Ovary (tissue), 3 donors: ENCODE results near the gene THEM4.

Experiments used
- EP300 ChIP-seq: sonication (generic); formaldehyde crosslinking; IDR thresholded peaks from one replicate; pipeline ENCODE4 v1.6.1; 2017; ENCODE audit warnings: antibody characterized with exemption
- POLR2A ChIP-seq: fragments of 450-650 bp; IDR thresholded peaks from one replicate; pipeline ENCODE4 v1.6.1; 2017; ENCODE audit warnings: antibody characterized with exemption, mild to moderate bottlenecking, moderate library complexity
- TF ChIP-seq, protein P1 (sequence below), 3 donors: fragments of 450-650 bp in 2 of 3; fragments of 200-600 bp in 1 of 3; IDR thresholded peaks; one replicate each; pipeline versions ENCODE4 v1.5.1 to v1.8.0; 2016 to 2022; ENCODE audit warnings: antibody characterized with exemption in 3 of 3, mild to moderate bottlenecking in 1 of 3
- donor health status: DM: no; HTN: no; CAD: no.

DNA sequence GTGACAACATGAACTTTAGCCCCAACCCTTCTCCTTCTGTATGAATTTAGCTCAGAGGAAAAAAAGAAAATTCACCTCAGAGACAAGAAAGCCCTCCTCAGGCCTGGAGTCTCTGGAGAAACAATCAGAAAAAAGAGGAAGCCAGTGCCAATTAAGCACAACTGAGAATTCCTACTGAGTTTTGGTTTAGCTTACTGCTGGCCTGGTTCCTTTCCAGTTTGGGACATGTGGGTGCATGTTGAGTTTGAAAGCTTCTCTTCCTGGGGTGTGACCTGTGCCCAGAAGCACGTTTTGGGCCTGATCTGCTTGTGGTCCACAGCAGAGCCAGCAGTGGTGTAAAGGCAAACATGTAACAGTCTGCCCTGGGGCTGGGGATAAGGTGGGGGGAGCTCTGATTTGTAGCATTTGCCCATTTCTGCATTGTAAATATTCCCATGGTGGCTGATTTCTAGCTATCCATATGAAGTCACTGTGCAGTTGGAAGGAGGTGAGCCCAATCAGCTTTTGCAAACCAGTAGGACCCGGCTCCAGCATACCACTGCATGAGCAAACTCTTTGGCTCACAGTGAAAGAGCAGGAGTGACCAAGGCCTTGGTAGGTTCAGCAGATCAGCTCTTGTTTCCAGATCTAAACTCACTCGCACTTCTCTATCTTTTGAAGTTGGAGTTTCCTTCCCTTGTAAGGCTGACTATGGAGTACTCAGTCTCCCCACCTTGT, 51.1 kb downstream of the THEM4 start:
- TF ChIP-seq, protein P1, sequence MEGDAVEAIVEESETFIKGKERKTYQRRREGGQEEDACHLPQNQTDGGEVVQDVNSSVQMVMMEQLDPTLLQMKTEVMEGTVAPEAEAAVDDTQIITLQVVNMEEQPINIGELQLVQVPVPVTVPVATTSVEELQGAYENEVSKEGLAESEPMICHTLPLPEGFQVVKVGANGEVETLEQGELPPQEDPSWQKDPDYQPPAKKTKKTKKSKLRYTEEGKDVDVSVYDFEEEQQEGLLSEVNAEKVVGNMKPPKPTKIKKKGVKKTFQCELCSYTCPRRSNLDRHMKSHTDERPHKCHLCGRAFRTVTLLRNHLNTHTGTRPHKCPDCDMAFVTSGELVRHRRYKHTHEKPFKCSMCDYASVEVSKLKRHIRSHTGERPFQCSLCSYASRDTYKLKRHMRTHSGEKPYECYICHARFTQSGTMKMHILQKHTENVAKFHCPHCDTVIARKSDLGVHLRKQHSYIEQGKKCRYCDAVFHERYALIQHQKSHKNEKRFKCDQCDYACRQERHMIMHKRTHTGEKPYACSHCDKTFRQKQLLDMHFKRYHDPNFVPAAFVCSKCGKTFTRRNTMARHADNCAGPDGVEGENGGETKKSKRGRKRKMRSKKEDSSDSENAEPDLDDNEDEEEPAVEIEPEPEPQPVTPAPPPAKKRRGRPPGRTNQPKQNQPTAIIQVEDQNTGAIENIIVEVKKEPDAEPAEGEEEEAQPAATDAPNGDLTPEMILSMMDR (IDR thresholded peaks at IDR 0.05) = no peak
- no peak for TF ChIP-seq EP300
- TF ChIP-seq POLR2A = no peak
